NCI-H1092 treated with DMSO at 0.1 percent for 48 hours (cell line): ENCODE data around the gene AHCYL2.
"Not testable (repeated sequence)": the region's sequence is repeated elsewhere in the genome, so short reads cannot be mapped to it uniquely, and the experiment has no call there.

Experiments used
- DNase-seq: peaks from one replicate; lab custom pipeline; 2025; lab: John Stamatoyannopoulos, UW

Gene AHCYL2

GRCh38 chr7:129209067-129209926 lies 15.5 kb upstream of the AHCYL2 start:
- no peak for DNase-seq

GRCh38 chr7:129210256-129210988 lies 14.4 kb upstream of the AHCYL2 start:
- peak; percentile 68 for DNase-seq

- no peak for DNase-seq
Observed at GRCh38 chr7:129210989-129211312, 13.9 kb upstream of the AHCYL2 start.

GRCh38 chr7:129212126-129212525 lies 12.7 kb upstream of the AHCYL2 start:
- no peak for DNase-seq

- DNase-seq: no peak
Observed at GRCh38 chr7:129212596-129212995, 12.2 kb upstream of the AHCYL2 start.

GRCh38 chr7:129213828-129214227 lies 11.0 kb upstream of the AHCYL2 start:
- no peak for DNase-seq

GRCh38 chr7:129215691-129216090 lies 9.1 kb upstream of the AHCYL2 start:
- not testable (repeated sequence) for DNase-seq

- DNase-seq: not testable (repeated sequence)
Observed at GRCh38 chr7:129216101-129216715, 8.6 kb upstream of the AHCYL2 start.

GRCh38 chr7:129216821-129217416 lies 7.9 kb upstream of the AHCYL2 start:
- DNase-seq: not testable (repeated sequence)

GRCh38 chr7:129218514-129219062 lies 6.2 kb upstream of the AHCYL2 start:
- peak; percentile 87 for DNase-seq

- not testable (repeated sequence) for DNase-seq
Observed at GRCh38 chr7:129219166-129219565, 5.7 kb upstream of the AHCYL2 start.

GRCh38 chr7:129222064-129222463 lies 2.8 kb upstream of the AHCYL2 start:
- DNase-seq: no peak

GRCh38 chr7:129225206-129225930 lies 538 bp downstream of the AHCYL2 start:
- peak; percentile 57 for DNase-seq

GRCh38 chr7:129225931-129226572 lies 1.2 kb downstream of the AHCYL2 start:
- peak; percentile 51 for DNase-seq

- DNase-seq: no peak
Observed at GRCh38 chr7:129227646-129228578, 3.1 kb downstream of the AHCYL2 start.

- no peak for DNase-seq
Observed at GRCh38 chr7:129228633-129229032, 3.8 kb downstream of the AHCYL2 start.

- DNase-seq: no peak
Observed at GRCh38 chr7:129231666-129232065, 6.8 kb downstream of the AHCYL2 start.

- DNase-seq: no peak
Observed at GRCh38 chr7:129238546-129238945, 13.7 kb downstream of the AHCYL2 start.

GRCh38 chr7:129240119-129240820 lies 15.4 kb downstream of the AHCYL2 start:
- DNase-seq: no peak
